Measurements from ENCODE around the gene HPCAL4. TPM values are rescaled to one million over a fixed set of nuclear protein-coding genes. Genes with fewer than 3 reads are reported as not detected.

Gene HPCAL4
- total RNA-seq, 1 experiment from 2014 or later = 0.14 TPM

DNA sequence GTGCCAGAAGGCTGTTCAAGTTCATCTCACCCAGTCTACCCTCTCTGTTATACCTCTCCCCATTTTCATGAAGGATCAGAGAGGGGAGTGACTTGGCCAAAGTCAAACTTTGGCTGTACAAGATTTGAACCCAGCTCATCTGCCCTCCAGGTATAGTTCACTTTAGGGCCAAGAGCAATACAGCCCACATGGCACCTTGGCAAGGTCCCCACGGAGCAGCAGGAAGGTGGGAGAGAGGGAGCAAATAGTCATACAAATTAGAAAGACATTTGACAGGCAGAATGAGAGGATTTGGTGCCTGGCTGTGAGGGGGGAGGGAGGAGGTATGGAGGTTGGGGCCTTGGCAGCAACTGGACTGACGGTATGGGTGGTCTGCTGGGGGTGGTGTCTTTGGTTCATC lies 1.0 kb downstream of the HPCAL4 start:
- H3K9me3 ChIP-seq = no peaks in the 10 kb centered on the region
- Mint-ChIP-seq H3K27me3 (ENCODE audit: insufficient read depth, unreplicated experiment) (peaks cover 14% of the 10 kb centered on the region), H3K4me3 (ENCODE audit: unreplicated experiment) (peak overlapping the region; percentile 35), H3K27ac (ENCODE audit: unreplicated experiment) (no peak overlapping the region), H3K9me3 (ENCODE audit: unreplicated experiment) (no peaks in the 10 kb centered on the region), H3K4me1 (ENCODE audit: low read depth, unreplicated experiment) (no peaks in the 10 kb centered on the region), H3K36me3 (ENCODE audit: insufficient read depth, unreplicated experiment) (no peaks in the 10 kb centered on the region)
- no peak for DNase-seq
- intact Hi-C loops (cut with micrococcal nuclease; ENCODE audit: unreplicated experiment) = no loop called here
- no peak overlapping the region for H3K4me3 ChIP-seq (ENCODE audit: low read depth, low read length)
- H3K27me3 ChIP-seq (replicated peaks; ENCODE audit: control insufficient read depth, insufficient read depth, low read length) = no peaks in the 10 kb centered on the region; the same call in 1 of the 2 replicates
- ChIA-PET POLR2A (no interaction called here), CTCF (interaction anchor here (1.1 kb wide), 1 partner anchor 84 kb away, joined by 6 read pairs; no protein-coding TSS in a partner anchor)
- no peaks in the 10 kb centered on the region for H3K36me3 ChIP-seq (ENCODE audit: control insufficient read depth, insufficient read depth, low read length)
- BruUV-seq (replicated peaks) = no TSS peak
- TF ChIP-seq, protein P1, sequence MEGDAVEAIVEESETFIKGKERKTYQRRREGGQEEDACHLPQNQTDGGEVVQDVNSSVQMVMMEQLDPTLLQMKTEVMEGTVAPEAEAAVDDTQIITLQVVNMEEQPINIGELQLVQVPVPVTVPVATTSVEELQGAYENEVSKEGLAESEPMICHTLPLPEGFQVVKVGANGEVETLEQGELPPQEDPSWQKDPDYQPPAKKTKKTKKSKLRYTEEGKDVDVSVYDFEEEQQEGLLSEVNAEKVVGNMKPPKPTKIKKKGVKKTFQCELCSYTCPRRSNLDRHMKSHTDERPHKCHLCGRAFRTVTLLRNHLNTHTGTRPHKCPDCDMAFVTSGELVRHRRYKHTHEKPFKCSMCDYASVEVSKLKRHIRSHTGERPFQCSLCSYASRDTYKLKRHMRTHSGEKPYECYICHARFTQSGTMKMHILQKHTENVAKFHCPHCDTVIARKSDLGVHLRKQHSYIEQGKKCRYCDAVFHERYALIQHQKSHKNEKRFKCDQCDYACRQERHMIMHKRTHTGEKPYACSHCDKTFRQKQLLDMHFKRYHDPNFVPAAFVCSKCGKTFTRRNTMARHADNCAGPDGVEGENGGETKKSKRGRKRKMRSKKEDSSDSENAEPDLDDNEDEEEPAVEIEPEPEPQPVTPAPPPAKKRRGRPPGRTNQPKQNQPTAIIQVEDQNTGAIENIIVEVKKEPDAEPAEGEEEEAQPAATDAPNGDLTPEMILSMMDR (IDR thresholded peaks at IDR 0.05; ENCODE audit: insufficient read depth in 1 of 2, low read depth in 1 of 2, low read length in 1 of 2, severe bottlenecking in 1 of 2, unreplicated experiment in 1 of 2) = no peak
- H3K4me1 ChIP-seq = peaks cover 4% of the 10 kb centered on the region; the same call in 1 of the 2 replicates

DNA sequence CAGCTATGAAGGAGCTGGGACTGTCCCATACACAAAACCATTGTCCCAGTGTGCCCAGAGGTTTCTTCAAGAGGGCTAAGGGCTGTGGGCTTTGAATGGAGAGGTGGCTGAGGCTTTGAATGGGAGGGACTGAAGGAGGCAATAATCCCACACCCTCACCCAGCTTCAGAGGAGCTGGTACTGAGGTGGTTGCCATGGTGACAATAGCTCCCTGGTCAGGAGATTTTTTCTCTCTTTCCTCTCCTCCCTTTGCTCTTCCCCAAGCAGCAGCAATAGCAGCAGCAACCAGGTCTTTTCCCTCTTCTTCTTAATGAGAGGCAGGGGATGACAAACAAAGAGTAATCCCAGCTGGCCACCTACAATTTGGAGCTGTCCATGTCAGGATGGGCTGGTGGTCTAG lies 1.6 kb downstream of the HPCAL4 start:
- H3K27ac Mint-ChIP-seq (ENCODE audit: unreplicated experiment) = no peak overlapping the region
- Histone ChIP-seq H3K27me3 (replicated peaks; ENCODE audit: control insufficient read depth, insufficient read depth, low read length) (no peaks in the 10 kb centered on the region; the same call in 1 of the 2 replicates), H3K4me3 (ENCODE audit: low read depth, low read length) (no peak overlapping the region), H3K4me1 (peaks cover 4% of the 10 kb centered on the region; the same call in 1 of the 2 replicates), H3K9me3 (no peaks in the 10 kb centered on the region), H3K36me3 (ENCODE audit: control insufficient read depth, insufficient read depth, low read length) (no peaks in the 10 kb centered on the region)
- ChIA-PET POLR2A (no interaction called here), CTCF (no interaction called here)
- DNase-seq = no peak
- intact Hi-C loops (cut with micrococcal nuclease; ENCODE audit: unreplicated experiment) = no loop called here
- TF ChIP-seq, protein P1 (IDR thresholded peaks at IDR 0.05; ENCODE audit: insufficient read depth in 1 of 2, low read depth in 1 of 2, low read length in 1 of 2, severe bottlenecking in 1 of 2, unreplicated experiment in 1 of 2) = no peak
- no peaks in the 10 kb centered on the region for H3K9me3 Mint-ChIP-seq (ENCODE audit: unreplicated experiment)
- BruUV-seq (replicated peaks) = no TSS peak
- peaks cover 18% of the 10 kb centered on the region for H3K27me3 Mint-ChIP-seq (ENCODE audit: insufficient read depth, unreplicated experiment)
- H3K36me3 Mint-ChIP-seq (ENCODE audit: insufficient read depth, unreplicated experiment) = no peaks in the 10 kb centered on the region
- no peaks in the 10 kb centered on the region for H3K4me1 Mint-ChIP-seq (ENCODE audit: low read depth, unreplicated experiment)
- no peak overlapping the region for H3K4me3 Mint-ChIP-seq (ENCODE audit: unreplicated experiment)

DNA sequence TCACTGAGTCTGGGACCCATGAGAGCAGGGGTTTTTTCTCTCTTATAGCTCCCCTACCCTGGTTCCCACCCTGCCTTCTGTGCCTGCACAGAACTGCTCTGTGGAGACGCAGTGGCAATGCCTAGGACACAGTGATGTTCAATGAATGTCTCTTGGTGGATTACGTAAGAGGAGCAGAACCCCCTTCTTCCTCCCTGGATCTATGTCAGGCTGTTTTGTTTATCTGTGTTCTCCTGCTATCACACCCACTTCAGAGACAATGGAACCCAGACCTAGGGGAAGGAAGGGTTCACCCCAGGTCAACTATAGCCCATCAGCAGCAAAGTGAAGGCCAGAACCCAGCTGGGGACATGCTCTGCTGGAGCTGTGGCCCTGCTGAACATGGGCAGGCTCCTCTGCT lies 2.0 kb downstream of the HPCAL4 start:
- Histone ChIP-seq H3K4me3 (ENCODE audit: low read depth, low read length) (no peak overlapping the region), H3K9me3 (no peaks in the 10 kb centered on the region), H3K4me1 (peaks cover 4% of the 10 kb centered on the region; the same call in 1 of the 2 replicates), H3K27me3 (replicated peaks; ENCODE audit: control insufficient read depth, insufficient read depth, low read length) (no peaks in the 10 kb centered on the region; the same call in 1 of the 2 replicates), H3K36me3 (ENCODE audit: control insufficient read depth, insufficient read depth, low read length) (no peaks in the 10 kb centered on the region)
- Mint-ChIP-seq H3K9me3 (ENCODE audit: unreplicated experiment) (no peaks in the 10 kb centered on the region), H3K27ac (ENCODE audit: unreplicated experiment) (no peak overlapping the region), H3K27me3 (ENCODE audit: insufficient read depth, unreplicated experiment) (peaks cover 19% of the 10 kb centered on the region), H3K4me3 (ENCODE audit: unreplicated experiment) (no peak overlapping the region), H3K36me3 (ENCODE audit: insufficient read depth, unreplicated experiment) (no peaks in the 10 kb centered on the region), H3K4me1 (ENCODE audit: low read depth, unreplicated experiment) (no peaks in the 10 kb centered on the region)
- intact Hi-C loops (cut with micrococcal nuclease; ENCODE audit: unreplicated experiment) = no loop called here
- TF ChIP-seq, protein P1 (IDR thresholded peaks at IDR 0.05; ENCODE audit: insufficient read depth in 1 of 2, low read depth in 1 of 2, low read length in 1 of 2, severe bottlenecking in 1 of 2, unreplicated experiment in 1 of 2) = no peak
- BruUV-seq (replicated peaks) = no TSS peak
- CTCF ChIA-PET = no interaction called here
- DNase-seq = no peak
- POLR2A ChIA-PET = no interaction called here
